Globus pallidus (tissue), 1 donor: Measurements from ENCODE around the gene RBPMS2.

ENCODE experiments used
- DNase-seq: peaks from one replicate; pipeline ENCODE4 v3.0.0-alpha.2; 2015; ENCODE audit warnings: low spot score

RBPMS2 gene

GRCh38 chr15:64782751-64783150 lies 7.4 kb upstream of the RBPMS2 start:
- no peak for DNase-seq

DNA sequence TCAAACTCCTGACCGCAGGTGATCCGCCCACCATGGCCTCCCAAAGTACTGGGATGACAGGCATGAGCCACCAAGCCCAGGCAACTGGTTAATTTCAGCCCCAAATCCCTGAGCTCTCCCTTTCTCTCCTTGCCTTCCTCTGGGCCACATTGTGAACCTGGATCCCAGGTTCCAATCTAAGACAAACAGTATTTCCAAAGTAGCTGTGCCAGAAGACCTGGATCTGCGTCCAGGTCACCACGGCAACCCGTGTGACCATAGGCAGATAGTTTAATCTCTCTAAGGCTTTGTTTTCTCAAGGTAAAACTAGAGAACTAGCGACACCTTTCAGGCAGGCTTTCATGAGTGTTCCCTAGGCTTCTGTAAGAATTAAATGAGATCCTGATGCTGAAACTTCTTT lies 5.9 kb upstream of the RBPMS2 start:
- no peak for DNase-seq

DNA sequence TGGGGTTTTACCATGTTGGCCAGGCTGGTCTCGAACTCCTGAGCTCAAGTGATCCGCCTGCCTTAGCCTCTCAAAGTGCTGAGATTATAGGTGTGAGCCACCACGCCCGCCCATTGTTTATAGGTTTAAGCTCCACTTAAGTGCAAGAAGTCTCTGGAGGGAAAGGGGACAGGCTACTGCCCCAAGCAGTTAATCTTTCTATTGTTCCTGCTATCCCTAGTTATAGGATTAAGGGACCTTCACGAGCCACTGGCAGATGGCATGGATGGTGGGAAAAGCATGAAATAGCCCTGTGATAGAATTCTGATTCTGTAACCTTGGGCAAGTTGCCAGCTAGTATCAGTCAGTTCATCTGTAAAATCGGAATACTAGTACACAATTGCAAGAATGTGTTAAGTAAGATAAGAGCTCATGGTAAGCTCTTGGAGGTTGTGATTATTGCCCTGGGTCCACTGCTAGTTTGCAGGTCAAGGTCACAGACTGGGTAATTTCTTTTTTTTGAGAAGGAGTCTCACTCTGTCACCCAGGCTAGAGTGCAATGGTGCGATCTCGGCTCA lies 5.3 kb upstream of the RBPMS2 start:
- DNase-seq, result no peak

DNA sequence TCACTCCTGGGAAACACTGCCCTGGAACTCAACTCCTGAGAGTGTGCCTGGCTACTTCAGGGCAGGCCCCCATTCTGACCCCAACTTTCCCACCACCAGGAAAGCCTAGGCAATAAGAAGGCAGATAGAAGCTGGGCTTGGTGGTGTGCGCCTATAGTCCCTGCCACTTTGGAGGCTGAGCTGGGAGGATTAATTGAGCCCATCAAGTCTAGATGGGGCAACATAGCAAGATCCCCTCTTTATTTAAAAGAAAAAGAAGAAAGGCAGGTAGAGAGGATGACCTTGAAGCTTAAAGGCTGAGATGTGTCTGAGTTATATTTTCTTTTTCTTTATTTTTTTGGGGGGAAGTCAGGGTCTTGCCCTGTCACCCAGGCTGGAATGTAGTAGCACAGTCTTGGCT lies 4.2 kb upstream of the RBPMS2 start:
- DNase-seq, result no peak

DNA sequence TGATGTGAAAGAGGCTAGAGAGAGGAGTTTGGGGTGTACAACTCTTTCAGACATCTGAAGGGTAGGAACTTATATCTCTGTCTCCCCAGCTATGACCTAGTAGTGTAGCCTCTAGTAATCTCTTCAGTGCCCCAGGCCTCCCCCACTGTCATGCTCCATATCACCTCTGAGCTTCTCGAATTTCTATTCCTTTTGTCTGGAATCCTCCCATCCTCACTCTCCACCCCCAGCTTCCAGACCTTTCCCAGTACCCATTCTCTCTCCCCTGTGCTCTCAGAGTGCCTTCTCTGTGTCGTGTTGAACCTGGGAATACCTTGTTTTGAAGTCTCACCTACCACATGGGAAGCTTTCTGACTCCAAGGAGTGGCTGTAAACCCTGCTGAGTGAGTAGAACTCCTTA lies 3.6 kb upstream of the RBPMS2 start:
- DNase-seq, result no peak

GRCh38 chr15:64776402-64776786 lies 1.0 kb upstream of the RBPMS2 start:
- DNase-seq, result no peak

DNA sequence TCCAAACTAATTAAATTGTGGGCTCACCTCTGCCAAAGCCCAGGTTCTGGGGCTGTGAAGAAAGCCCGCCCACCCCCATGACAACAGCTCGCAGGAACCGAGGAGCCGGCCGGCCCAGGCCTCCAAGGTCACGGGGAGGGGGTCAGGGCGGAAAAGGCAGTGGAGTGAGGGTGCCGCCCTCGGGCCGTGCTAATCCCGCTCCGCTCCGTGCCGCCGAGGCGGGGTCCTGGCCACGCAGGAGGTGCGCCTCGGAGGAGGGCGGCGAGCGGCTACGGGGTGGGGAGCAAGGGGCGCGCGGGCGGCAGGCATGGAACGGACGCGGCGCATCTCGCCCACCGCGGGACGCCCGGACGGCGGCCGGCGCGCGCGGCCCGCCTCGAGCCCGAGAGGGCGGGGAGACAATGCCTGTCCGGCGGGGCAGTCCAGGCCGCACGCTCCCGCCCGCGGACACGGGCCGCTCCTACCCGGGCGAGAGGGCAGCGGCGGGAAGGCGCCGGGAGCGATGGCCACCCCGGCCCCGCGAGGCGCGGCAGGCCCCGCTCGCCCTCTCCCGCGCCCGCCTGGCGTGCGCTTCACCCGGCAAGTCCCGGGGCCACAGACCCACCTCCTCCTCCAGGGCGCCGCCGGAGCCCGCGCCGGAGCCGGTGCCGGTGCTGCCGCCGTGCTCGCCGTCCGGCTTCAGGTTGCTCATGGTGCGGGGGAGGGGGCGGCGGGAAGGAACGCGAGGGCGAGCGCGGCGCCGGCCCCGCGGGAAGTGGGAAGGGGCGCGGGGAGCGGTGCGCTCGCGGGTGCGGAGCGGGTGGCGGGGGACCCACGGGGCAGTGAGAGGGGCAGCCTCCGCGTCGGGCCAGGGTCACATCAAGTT lies 528 bp downstream of the RBPMS2 start:
- DNase-seq, result no peak

GRCh38 chr15:64774037-64774628 lies 1.3 kb downstream of the RBPMS2 start:
- DNase-seq, result no peak

- DNase-seq, result no peak
Measured at GRCh38 chr15:64773606-64774005, 1.8 kb downstream of the RBPMS2 start.

GRCh38 chr15:64772964-64773363 lies 2.4 kb downstream of the RBPMS2 start:
- no peak for DNase-seq

DNA sequence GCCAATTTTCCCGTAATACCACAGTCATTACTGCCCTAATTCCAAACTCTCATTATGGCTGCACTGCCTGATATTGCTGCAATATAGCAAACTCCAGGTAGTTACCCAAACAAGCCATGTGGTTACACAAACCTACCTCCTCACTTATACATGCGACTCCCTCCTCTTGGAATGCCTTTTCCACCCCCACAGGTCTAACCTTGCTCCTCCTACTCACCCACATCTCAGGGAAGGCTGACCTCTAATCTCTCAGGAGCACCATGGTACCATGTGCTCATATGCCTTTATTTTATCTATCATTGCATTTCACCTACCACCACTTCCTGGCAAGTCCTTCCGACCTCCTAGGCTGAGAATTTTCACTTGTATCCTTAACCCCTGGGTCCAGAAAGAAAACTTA lies 2.9 kb downstream of the RBPMS2 start:
- DNase-seq, result no peak

GRCh38 chr15:64770626-64771025 lies 4.8 kb downstream of the RBPMS2 start:
- DNase-seq, result no peak

DNA sequence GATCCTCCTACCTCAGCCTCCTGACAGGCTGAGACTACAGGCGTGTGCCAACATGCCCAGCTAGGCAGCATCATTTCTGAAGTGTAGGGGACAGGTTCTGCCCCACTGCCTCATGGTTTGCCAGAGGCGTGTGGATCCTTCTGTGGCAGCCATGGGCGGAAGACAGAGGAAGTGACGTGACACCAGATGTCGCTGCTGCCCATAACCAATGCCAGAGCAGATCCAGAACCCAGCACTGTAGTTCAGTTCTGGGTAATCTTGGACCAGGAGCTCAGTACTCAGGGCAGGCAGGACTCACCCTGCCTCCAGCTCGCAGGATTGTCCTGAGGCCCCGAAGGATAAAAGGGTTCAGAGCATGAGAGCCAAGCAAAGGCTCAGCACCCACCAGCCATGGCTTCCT lies 8.2 kb downstream of the RBPMS2 start:
- DNase-seq, result no peak

GRCh38 chr15:64766058-64766457 lies 9.3 kb downstream of the RBPMS2 start:
- no peak for DNase-seq

DNA sequence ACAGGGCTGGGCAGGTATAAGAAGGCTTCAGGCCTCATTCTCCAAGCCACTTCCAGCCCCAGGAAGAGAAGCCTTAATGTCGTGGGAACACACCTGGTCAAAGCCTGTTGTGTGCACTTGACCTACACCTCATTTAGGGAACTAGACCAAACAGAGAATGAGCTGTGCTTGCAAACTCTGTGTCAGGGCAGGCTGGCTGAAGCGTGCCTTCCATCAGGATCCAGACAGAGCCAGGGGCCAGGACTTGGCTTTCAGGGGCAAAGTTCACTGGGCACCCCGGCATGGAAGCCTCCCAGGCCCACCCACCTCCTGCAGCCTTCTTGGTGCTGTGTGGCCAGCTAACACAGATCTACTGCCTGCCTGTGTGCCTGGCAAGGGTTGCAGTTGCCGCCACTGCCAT lies 11.5 kb downstream of the RBPMS2 start:
- DNase-seq, result no peak

DNA sequence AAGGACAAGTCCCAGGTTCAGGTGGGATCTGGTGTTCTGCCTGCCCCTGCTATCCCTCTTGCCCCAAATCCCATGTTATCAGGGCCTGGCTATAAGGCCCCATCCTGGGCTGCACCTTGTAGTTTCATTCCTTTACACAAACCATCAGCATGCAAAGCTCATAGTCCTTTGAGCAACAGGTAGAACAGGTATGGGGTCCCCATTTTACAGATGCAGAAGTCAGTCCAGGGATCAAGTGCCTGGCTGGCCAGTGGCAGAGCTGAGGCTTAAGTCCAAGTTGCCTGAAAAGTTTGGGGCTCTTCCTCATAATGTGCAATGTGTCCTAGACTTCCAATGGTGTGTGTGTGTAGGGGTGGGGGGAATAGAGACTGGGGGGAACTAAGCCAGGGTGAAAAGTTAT lies 11.9 kb downstream of the RBPMS2 start:
- no peak for DNase-seq

- DNase-seq, result no peak
Measured at GRCh38 chr15:64763021-64763420, 12.4 kb downstream of the RBPMS2 start.

GRCh38 chr15:64762546-64762945 lies 12.8 kb downstream of the RBPMS2 start:
- no peak for DNase-seq

DNA sequence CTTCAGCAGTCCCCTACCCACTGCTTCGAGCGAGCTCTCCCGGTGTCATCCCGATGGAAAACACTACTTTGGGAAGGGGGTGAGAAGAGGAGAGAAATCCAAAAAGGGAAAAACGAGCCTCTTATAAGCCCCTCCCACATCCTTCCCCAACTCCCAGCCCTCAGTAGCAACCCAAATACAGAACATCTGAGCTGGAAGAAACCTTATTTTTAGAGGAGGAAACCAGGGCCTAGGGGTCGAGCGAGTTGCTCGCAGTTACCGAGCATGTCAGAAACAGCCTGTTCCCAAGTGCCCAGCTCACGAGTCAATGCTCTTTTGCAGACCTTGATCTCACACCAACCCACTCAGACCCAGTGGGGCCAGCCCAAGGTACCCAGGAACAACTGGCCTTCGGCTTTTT lies 14.2 kb downstream of the RBPMS2 start:
- DNase-seq, result no peak

DNA sequence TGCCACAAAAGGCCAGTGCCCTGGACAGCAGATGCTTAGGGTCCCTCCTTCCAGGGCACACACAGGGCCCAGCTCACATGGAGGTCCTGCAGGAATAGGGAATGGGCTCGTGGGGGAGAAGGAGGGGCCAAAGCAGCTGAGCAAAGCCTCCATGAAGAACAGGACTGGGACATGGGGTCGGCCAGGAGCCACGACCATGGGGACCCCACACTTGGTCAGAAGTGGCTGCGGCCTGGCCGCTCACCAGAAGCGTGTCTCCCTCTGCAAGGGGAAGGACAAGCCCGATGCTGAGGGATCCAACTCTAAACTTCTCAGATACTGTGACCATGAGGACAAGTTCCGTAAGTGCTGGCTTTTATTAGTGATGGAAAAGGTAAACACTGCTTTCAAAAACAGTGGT lies 15.3 kb downstream of the RBPMS2 start:
- DNase-seq, result no peak

GRCh38 chr15:64755427-64755940 lies 19.9 kb downstream of the RBPMS2 start:
- no peak for DNase-seq

DNA sequence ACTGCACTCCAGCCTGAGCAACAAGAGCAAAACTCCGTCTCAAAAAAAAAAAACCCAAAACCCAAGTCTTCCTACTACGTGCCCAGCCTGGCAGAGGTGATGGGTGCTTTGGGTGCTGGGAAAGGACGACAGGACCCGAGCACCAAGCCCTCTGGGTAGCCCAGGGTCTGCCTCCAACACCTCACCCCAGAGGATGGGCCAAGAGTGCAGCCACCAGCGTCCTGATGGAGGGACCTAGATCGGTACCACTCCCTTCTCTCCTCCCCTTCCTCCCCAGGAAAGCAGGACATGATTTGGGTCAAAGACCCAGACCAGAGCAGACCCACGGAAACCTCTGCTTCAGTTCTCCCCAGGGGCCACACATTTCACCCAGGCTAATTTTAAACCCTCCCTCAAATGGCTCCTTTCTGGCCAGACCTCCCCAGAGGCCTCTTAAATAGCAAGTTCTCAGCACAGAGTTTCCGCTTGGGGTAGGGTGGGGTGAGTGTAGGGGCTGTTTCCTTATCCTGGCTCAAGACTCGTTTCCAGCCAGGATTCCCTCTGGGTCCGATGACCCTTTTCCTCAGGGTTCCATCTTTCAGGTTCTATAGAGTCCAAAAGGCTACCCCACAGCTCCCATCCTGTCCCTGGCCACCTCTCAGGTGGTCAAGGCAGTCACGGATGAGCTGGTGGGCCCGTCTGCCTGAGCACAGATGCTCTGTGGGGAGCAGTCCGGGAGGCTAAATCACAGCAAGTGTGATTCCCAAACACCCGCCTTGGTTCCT lies 20.5 kb downstream of the RBPMS2 start:
- DNase-seq, result no peak
